ENCODE measurements around the gene EEF1A2. TPM values are rescaled to one million over a fixed set of nuclear protein-coding genes. Genes with fewer than 3 reads are reported as not detected.

EEF1A2 gene
- total RNA-seq, 1 experiment from 2014 or later = 0.46 TPM

DNA sequence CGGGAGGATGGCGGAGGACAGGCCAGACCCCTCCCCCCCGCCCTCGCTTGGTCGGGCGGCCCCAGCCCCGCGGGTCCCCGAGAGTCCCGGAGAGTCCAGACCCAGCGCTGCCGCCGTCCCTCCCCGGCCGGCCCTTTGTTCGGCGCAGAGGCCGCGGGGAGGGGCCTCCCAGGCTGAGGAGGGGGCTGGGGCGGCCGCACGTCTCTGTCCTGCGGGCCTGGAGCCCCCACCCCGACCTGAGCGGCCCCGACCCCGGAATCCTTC, 27.2 kb downstream of the EEF1A2 start:
- DNase-seq (ENCODE audit: low read depth) = no peak

DNA sequence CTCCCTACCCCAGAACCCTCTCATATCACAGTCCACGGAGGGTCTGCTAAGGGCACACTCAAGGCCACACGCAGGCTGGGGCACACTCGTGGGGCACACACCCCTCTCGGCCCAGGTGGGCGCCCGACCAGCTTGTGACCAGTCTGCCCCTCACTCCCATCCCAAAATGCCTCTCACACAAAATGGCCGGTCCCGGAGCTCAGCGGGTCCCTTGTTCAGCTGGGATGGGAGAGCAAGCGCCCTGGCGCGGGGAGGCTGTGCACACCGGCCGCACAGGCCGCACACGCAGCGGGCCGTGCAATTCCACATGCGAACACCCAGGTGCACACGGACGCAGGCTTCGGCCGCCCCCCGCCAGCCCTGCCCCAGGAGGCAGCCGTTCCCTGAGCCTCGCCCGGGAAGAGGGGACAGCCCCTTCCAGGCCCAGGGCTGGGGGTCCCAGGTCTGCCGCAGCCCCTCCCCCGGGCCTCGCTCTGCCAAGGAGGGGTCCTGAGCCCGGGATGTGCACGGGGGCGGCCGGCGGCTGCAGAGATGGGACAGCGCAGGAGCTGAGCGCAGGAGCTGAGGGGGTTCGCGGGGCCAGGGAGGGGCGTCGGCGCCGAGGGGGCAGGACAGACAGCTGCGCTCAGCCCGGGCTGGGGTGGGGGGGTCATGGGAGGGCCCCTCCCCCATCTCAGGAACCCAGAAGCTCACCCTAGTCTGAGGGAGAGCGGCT, 27.7 kb downstream of the EEF1A2 start:
- no peak for DNase-seq (ENCODE audit: low read depth)

DNA sequence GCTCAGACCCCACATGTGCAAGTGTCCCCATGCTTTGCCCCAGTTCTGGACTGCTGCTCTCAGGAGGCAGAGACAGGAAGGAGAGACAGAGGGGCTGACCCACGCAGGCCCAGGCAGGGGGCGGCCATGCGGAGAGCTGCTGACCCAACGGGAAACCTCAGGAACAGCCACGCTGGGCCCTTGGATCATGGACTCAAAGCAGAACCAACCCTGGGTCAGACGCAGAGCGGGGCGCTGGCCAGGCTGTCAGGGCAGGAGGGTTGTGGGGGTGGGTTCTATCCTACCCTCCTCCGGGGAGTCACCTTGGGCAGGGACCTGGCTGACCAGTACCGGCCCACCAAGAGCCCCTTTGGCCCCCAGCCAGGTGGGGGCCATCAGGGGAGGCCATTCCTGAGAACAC, 28.5 kb downstream of the EEF1A2 start:
- no peak for DNase-seq (ENCODE audit: low read depth)

DNA sequence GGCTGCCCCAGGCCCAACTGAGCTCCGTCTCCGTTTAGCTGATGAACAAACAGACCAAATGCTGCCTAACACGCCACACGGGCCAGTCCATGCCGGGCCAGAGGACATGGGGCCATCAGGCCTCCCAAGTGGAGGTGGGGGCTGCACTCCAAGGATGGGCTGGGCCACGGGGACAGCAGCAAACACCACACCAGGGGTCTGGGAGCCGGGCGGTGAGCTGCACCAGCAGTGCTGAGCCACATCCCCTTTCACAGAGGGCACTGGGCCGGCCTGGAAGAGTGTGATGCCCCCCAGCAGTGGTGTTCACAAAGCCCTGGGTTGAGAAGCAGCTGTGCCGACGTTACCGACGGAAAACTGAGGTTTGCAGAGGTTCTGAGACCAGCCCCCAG, 29.2 kb downstream of the EEF1A2 start:
- DNase-seq (ENCODE audit: low read depth) = no peak

DNA sequence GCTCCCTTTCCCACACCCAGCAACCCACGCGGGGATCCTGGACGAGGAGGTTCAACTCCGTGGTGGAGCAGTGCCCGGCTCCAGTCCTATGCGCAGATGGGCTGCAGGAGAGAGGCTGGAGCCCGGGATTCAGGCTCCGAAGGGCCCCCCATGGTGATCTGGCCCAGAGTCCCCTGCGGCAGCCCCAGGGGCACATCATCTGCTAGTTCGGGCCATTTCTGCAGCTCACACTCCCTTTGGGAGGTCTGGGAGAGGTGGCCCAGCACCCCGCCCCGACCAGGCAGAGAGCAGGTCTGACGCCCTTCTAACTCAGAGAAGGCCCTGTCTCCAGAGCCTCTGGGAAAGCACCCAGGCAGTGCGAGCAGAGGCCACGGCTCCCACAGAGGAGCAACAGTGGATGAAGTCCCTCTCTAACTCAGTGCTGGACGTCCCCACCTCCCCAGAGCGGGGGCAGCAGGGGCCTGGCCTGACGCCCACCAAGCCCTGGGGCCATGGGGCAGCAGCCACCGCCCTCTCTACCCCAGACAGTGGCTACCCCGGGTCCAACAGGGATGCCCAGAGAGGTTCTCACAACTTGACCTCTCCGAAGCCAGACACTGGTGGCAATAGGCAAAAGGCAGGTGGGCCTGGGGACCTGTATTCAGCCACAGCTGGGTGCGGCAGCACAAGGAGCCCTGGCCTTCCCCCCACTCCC, 29.7 kb downstream of the EEF1A2 start:
- no peak for DNase-seq (ENCODE audit: low read depth)

DNA sequence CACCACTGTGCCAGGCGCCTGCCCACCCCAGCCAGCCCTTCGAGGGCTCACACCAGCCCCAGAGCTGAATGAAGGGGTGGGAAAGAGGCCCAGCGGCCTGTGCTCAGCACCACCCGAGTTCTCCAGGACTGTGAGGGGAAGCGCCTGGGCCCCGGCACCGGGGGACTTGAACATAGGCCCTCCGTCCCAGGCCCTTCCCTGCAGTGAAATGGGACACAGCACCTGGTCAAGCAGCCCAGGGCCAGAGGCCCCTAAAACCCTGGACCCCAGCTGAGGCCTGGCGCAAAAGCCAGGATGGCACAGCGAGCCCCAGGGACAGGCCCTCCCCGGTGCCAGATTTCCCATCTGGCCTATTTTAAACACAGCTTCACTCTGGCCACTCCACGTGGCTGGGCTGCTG, 30.5 kb downstream of the EEF1A2 start:
- DNase-seq (ENCODE audit: low read depth) = no peak

DNA sequence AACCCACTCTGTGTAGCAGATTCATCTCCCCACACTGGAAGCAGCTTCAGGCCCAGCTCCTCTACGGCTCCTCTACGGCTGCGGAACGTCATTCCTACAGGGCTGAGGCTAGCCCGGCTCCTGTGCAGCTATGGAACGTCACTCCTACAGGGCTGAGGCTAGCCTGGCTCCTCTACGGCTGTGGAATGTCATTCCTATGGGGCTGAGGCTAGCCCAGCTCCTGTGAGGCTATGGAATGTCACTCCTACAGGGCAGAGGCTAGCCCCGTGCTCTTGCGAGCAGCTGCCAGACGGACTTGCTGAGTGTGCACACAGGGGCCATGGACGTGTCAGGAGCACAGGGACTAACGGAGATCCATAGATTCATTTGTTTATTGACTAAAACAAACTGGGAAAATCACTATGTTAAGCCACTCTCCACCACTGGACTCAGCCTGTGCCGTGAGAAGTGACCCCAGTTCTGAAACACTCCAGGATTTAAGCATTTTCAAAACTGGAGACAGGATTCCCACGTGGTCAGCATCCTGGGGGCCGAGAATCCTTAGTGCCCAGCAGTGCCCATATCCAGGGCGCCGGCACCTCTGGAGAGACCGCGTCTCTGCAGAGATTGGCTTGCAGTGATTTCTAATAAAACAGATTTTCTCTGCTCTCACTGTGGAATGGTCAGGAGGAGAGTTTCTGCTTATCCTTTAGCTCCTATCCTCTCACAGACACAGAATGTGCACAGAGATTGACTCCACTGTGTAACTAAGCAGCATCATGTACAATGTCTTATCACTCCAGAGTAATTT, 31.4 kb downstream of the EEF1A2 start:
- DNase-seq (ENCODE audit: low read depth) = no peak

DNA sequence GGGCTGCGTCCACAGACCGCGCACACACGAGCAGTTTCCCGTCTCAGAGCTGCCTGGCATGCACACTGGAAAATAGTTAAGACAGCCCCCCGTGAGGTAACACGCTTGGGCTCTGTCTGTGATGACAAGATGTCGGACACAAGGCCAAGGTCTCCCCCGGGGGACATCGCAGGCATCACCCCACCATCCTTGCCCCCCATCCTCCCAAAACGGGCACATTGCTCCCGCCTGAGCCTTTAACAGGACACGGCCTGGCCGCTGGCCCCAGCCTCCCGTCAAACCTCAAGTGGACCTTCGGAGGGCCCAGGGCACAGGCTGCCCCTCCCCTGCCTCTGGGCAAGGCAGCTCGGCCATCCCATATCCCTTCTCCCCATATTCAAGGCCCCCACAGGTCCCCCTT, 32.0 kb downstream of the EEF1A2 start:
- no peak for DNase-seq (ENCODE audit: low read depth)

DNA sequence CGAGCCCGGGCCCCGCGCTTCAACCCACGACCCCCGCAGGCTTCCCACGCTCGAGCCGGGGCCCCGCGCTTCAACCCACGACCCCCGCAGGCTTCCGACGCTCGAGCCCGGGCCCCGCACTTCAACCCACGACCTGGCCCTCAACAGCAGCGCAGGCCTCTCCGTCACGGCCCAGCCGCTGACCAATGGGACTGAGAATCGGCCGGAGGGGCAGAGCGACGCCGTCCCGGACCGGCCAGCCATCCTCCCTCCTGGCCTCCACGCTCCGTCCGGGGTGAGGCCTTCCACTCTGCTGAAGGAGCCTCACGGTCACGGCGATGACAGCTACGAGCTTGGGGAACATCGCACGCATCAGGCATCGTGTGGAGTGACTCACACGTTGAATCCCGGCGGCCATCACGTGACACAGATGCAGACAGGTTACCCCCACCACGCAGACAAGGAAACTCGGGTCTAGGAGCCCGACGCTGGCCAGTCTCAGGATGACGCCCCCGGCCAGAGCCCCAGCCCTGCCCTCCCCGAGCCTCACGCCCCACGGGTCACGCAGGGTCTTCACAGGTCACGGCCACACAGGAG, 32.5 kb downstream of the EEF1A2 start:
- no peak for DNase-seq (ENCODE audit: low read depth)

DNA sequence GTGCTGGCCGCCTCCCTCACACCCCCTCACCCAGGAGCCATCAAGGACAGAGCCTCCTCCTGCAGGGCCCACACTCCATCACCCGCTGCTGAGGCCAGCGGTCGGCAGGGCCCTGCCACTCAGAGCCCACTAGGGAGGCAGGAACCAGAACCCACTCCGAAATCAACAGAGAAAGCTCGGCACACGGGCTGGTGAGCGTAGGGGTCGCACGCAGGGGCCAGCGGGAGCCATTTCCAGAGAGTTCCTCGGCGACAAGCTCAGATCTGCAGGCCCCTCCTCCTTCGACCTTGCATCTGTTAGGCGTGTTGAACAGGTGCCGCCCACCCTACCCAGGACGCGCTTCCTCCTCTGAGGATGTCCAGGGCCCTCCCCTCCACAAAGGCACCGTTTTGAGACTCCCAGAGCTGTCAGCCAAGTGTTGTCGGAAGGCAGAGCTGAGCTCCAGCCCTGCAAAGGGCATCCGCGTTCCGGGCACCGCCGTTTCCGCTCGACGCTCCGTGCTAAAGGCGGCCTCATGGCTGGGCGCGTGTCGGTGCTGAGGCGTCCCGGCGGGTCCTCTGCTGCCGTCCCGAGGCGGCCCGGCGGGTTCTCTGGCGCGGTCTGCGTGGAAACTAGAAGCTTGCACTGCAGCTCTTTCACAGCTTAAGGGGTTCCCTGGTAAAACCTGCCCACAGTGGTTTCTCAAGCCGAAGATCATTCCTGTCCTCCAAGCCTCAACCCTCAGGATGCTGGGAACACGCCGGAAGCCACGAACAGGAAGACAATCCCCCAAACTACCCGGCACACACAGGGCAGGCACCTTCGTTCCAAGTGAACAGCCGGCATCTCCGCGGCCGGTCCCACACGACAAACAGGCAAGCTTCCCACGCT, 33.3 kb downstream of the EEF1A2 start:
- no peak for DNase-seq (ENCODE audit: low read depth)

DNA sequence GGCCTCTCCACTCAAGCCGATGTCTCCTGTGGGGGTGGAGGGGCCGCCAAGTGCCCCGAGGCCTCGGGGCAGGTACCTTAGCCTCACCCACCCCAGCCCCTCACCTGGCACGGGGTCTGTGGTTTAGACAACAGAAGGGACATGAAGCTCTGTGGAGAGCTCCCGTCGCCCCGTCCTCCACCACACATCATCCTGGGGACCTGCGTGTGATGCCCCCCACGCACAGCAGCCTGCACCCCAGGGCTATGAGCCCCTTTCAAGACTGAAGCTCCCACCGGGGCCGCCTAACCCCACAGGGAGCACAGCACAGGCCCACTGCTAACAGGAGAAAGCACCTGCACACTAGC, 34.6 kb downstream of the EEF1A2 start:
- DNase-seq (ENCODE audit: low read depth) = no peak

DNA sequence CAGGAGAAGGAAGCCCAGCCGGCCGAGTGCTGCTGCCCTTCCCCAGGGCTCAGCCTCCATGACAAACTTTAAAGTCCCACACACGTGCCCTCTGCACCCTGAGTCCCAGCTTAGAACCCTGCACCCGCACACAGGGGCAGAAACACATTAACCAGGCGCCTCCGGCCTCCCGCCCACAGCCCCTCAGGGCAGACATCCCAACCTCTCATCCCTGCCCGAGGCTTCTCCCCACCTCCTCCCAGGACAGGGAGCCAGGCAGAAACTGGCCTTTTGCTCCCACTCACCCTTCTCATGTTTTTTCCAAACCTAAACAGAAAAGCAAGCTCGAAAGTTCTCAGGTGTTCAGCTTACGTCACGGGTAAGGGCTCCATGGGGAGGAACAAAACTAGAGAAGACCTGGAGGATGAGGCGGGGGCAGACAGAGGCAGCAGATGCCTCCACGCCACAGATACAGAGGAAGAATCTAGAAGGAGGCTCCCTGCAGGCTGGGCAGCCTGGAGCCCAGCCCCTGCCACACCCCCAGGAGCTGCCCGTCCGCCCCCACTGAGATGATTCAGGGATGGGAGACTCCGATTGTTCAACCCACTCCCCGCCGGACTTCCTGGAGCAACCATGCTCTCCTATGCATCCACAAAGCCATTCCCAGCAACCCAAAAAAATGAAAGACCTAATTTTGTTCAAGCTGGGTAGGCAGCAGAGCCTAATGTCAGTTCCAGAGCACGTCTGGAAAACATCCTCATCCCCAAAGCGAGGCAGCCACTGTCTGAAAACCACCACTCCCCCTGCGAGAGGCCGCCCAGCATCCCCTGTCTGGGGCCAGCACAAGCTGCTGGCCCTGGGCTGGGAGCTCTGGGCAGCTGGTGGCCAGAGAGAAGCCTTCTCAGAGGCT, 35.2 kb downstream of the EEF1A2 start:
- DNase-seq (ENCODE audit: low read depth) = no peak

DNA sequence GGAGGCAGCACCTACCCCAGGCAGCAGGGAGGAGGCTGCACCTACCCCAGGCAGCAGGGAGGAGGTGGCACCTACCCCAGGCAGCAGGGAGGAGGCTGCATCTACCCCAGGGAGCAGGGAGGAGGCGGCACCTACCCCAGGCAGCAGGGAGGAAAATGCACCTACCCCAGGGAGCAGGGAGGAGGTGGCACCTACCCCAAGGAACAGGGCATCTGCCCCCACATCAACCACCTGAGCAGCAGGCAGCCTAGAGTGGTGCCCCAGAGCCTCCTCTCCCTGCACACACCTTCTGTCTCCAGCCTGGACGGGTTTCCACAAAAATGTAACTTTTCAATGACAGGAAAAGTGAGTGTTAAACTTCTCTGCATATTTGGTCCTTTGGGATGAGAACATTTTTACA, 36.6 kb downstream of the EEF1A2 start:
- DNase-seq (ENCODE audit: low read depth) = no peak

DNA sequence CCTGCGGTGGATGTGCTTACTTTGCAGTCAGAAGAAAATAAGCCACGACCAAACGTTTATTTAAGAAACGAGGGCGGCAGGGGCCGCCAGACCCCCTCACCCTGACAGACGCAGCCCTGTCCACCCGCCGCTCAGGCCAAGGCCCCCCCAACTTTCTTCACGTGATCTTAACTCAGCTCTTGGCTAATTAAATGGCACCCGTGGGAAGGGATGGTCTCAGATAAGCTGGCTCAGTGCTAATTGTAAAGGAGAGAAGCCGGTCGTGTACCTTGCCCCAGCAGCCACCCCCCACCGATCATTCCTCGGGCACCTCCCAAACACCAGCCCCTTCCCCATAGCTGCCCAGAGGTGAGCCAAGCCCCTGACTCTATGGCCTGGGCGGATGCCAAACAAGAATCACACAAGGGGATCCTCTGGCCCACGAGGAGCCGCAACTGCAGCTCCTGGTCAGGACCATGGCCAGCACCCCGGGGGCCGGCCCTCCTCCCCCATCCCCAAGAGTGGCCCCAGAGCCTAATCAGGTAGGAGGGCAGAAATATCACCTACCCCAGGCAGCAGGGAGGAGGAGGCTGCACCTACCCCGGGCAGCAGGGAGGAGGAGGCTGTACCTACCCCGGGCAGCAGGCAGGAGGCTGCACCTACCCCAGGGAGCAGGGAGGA, 37.6 kb downstream of the EEF1A2 start:
- DNase-seq (ENCODE audit: low read depth) = no peak

DNA sequence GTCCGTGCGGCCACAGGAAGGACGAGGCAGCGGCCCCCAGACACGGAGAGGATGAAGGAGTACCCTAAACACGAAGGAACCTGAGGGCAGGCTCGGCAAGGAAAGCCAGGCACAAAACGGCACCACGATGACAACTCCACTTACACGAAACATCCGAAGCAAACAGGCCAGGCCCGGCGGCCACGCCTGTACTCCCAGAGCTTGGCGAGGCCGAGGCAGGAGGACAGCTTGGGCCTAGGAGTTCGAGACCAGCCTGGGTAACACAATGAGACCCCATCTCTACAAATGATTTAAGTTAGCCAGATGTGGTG, 39.9 kb downstream of the EEF1A2 start:
- no peak for DNase-seq (ENCODE audit: low read depth)

DNA sequence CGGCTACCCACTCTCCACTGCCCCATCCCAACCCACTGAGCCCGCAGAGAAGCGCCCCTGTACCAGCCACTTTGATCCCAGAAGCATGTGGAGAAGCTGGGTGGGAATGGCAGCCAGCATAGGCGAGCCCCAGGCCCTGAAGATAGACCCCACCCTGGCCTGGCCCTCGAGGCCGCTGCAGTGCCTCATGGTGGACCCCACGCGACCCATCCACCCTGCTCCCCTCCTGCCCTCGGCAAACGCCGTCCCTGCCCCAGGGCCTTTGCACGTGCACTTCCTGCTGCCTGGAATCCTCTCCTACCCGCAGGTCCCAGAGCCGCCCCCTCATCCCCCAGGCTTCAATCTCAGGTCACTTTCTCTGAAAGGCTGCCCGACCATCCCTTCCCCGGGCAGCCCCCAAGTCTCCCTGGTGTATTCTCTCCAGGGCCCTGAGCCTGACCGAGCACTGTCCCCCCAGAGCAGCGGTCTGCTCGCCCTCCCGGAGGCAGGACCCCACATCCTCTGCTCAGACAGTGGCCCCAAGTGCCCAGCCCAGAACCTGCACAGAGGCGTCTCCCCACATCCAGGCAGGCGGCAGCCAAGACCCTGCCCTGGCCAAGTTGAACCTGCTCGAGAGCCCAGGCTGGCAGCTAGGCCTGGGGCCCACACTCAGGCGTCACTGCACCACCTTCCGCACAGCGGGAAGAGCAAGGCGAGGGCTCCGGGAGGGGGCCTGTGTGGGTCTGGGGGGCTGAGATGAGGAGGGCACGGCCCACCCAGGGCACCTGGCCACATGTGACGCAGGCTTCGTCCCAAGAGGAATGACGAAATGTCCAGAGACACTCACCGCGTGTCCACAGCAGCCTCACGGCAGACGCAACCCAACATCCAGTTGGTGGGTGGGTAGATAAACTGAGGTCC, 40.5 kb downstream of the EEF1A2 start:
- no peak for DNase-seq (ENCODE audit: low read depth)

DNA sequence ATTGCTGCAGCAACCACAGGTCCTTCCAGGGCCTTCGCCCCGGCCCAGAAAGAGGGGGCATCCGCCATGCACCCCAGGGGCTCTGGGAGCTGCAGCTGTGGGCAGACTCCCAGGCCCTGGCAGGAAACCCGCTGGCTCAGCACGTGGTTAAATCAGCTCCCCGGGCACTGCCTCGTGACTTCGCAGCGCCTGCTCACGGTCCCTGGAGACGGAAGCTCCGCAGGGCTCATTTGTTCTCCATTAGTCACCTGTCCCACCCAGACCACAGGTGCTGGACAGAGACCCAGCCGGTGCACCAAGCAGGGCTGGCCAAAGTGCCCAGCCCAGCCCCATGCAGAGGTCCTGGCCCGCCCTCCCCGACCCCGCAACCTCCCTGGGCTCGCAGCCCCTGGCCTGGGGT, 41.1 kb downstream of the EEF1A2 start:
- DNase-seq (ENCODE audit: low read depth) = peak; percentile 79

DNA sequence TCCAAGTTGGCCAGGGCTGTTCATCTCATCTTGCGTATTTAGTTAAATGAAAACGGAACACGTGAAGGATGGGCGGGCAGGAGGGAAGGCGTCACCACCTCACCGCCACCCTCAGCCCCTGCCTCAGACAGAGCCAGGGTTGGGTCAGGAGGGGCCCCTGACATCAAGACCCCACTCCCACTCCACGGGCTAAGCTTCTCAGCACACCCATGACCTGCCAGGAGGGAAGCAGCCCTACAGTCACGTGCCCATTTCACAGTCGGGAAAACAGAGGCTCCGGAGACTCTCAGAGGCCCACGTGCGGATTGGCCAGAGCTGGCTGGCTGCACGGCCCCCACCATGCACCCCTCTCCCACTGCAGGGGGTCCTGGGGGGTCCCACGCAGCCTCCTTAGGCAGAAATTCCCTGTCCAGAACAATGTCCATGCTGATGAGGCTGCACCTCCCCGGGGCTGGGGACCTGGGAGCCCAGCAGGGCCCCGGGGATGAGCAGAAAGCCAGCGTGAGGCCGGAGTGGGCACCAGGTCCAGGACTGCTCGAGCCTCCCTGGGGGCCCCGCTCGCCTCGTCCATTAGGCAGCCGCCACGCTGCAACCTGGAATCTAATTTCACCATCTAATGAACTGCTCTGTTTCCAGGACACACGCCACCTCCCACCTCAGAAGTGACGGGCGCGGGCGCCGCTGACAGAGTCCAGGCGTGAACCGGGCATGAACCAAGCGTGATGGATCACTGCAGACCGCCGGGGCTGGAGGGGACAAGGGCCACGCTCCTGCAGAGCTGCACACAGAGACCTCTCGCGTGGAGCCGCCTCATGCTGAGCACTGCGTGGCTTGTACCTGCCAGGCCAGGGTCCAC, 42.2 kb downstream of the EEF1A2 start:
- no peak for DNase-seq (ENCODE audit: low read depth)

DNA sequence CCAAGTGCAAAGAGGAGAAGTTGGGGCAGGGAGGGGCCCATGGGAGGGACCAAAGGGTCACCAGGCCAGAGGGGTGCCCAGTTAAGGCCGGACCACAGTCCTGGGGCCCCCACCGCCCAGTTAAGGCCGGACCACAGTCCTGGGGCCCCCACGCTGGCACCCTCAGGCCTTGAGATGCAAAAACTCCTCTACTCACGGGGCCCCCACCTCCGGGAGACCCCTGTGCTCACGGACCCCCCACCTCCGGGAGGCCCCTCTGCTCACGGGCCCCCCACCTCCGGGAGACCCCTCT, 43.4 kb downstream of the EEF1A2 start:
- no peak for DNase-seq (ENCODE audit: low read depth)
